SW 1271 (cell line): ENCODE data around the gene BLID.

Source experiments
- DNase-seq, 2 experiments: peaks; one replicate each; lab custom pipeline; 2025; lab: John Stamatoyannopoulos, UW

The BLID gene

GRCh38 chr11:122105044-122105758, 10.8 kb downstream of the BLID start:
- DNase-seq, result no peak

GRCh38 chr11:122104341-122104740, 11.7 kb downstream of the BLID start:
- DNase-seq, result peak in 1 of 2 experiments; percentile 32

DNA sequence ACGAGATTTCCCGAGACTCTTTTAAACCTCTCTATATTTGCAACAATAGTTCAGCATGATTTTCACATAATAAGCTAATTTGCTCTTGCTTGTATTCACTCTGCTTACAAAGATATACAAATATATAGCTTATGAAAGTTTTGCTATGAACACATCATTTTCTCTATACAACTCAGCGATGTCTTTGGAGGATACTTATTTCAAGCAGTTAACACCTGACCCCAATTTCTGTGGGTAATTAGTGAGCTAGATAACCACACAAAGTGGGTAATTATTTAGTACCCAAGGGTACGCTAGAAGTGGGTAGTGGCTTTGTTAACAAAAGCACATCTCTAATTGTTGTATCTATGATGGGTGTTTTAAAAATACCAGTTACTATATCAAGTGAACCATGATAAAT, 12.3 kb downstream of the BLID start:
- no peak for DNase-seq

- no peak for DNase-seq
Measured at GRCh38 chr11:122103321-122103720, 12.7 kb downstream of the BLID start.

DNA sequence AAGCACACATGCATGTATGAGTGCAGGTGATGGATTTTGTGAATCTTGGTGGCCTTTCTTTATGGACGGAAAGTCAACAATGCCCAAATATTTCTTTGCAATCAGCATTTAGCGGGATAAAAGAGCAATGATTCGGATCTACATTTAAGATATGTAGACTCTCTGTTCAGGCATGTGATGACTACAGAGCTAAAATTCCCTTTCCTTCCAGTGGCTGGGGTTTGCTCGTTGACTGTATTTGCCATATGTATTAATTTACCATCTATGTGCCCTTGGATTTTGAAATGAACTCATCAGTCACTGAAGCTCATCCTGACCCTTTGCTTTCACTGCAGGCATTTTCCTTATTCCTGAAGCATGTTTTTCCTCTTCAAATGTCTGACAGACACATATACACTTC, 13.6 kb downstream of the BLID start:
- DNase-seq, result no peak

- peak in 1 of 2 experiments; percentile 53 for DNase-seq
Measured at GRCh38 chr11:122101625-122102291, 14.3 kb downstream of the BLID start.

- peak in 1 of 2 experiments; percentile 43 for DNase-seq
Measured at GRCh38 chr11:122100756-122101080, 15.3 kb downstream of the BLID start.

- peak in 1 of 2 experiments; percentile 48 for DNase-seq
Measured at GRCh38 chr11:122100037-122100755, 15.8 kb downstream of the BLID start.

- peak in 1 of 2 experiments; percentile 45 for DNase-seq
Measured at GRCh38 chr11:122099374-122100036, 16.5 kb downstream of the BLID start.

DNA sequence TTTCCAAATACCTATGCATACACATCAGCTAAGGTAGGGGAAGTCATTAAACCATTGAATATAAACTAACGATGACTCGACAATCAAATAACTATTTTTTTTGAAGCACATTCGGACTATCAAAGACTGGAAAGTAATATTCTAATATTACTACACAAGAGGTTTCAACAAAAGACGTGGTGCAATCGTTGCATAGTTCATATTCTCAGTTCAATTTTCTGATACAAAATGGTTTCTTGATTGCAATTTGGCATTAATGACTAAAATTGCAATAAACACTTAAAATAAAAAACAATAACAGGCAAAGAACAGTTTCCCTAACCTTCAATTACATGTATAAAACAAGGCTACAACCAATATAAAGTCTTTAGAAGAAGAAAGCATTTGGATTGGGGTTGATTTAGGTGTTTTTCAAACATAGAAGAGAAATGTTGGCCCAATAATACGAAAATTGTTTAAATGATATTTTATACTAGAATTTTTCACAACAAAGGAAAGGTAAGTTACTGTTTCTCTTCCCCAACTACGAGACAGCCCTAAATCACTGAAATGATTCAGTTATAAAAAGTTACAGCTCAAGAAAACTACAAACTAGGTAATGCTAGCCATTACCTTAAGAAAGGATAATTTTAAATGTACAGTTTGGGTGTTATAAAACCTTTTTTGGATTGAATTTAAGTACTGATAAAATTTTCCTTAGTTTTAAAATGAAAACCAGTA, 17.6 kb downstream of the BLID start:
- no peak for DNase-seq

DNA sequence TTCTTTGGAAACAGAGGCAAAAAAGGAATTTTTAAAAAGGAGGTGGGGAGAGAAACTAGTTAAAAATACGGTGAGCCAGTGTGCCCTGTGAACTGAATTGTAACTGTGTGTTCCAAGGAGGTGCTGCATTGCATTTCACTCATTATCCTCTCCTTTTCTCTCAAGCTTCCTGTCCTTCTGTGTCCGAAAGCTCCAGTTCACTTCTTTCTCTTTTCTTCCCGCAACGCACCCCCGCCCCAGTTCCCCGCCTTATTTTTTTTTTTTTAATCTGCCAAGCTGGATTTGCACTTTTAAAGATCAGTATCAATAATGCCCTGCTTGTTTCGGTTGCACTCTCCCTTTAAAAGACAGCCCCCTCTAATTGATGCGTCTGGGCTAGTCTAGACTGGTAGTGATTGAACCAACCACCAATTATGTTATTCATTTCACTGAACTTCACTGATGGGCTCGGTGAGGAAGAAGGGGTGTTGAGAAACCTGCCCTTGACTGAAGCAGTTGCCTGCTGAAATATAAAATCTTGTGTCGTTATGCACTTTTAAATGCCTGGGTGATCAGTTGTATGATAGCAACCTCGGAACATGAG, 18.5 kb downstream of the BLID start:
- no peak for DNase-seq

- no peak for DNase-seq
Measured at GRCh38 chr11:122096272-122097112, 19.5 kb downstream of the BLID start.

DNA sequence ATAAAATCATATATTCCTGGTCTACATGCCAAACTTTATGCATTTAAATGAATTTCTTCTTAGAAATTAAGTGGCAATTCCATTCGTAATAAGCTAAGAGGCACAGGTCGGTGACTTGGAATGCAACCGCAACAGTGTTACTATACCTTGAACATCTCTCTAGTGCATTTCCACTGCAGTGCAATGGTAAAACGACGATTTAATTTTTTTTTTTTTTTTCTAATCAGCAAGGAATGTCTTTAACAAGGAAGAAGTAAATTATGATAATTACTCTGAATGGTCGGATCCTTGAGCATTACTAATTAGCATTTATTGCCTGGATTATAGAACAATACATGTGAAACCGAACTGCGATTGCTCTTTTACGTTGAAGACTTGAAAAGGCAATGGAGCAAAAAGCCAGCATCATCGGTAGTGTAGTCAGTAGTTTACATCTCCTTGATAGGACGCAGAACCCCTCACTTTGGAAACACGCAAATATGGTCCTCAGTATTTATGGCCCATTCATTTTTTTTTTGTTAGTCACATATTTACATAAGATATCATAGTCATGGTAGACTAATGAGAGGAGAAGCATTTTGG, 20.2 kb downstream of the BLID start:
- no peak for DNase-seq

- DNase-seq, result no peak
Measured at GRCh38 chr11:122094836-122095235, 21.2 kb downstream of the BLID start.

DNA sequence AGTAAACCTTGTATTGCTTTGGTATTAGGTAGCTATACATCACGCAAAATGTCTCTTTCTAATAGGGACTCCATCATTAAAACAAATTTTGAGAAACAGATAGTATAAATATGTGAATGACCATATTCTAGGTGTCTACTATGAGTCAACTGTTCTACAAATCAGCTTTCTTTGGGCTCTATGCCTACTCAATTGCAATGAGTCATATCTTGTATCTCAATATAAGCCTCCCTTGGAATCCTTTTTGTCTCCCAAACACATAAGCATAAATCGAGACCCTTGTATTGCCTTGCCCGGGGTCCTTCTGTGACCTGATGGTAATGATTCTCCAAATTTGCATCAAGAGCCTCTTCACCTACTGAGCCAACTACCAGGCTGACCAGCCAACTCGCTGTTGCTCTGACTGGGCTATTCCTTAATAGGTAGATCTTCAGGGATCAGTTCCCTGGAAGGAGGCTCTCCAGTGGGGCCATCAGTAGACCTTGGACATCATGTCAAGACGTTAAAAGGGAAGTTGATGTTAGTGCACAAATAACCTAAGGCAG, 22.2 kb downstream of the BLID start:
- no peak for DNase-seq

GRCh38 chr11:122091835-122092234, 24.2 kb downstream of the BLID start:
- no peak for DNase-seq

GRCh38 chr11:122089111-122089510, 26.9 kb downstream of the BLID start:
- no peak for DNase-seq

- no peak for DNase-seq
Measured at GRCh38 chr11:122085712-122086111, 30.3 kb downstream of the BLID start.

DNA sequence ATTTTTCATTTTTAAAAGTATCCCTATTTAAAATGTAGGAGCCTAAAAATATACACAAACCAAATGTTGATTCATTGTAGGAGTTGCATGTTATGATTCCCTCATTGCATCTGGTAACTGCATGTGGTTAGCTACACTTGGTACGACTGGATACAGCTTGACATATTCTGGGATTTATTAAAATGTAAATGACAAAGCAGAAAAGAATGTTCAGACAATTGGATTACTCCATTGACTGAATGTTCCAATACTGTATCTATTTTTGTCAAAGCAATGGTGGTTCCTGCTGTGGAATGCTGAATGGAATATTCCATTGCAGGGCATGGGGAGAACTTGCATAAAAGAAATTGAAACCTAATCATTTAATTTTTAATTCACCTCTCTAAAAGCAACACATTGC, 30.8 kb downstream of the BLID start:
- DNase-seq, result peak in 1 of 2 experiments; percentile 46

DNA sequence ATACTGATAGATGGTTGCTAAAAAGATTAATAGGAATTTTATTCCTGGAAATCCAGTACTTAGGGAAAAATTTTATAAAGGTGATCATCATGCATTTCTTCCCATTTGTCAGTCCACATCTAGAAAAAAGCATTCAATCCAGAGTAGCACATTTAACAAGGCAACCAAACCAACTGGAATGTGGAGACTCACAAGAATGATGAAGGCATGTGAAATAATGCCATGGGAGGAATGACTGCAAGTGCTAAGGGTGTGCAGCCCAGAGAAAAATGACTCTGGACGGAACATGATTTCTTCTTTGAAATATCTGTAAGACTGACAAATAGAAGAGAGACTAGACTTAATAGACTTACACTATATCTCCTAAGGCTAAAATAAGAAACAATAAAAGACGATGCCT, 33.8 kb downstream of the BLID start:
- DNase-seq, result no peak
